ENCODE data around the gene NCKAP5.

DNA sequence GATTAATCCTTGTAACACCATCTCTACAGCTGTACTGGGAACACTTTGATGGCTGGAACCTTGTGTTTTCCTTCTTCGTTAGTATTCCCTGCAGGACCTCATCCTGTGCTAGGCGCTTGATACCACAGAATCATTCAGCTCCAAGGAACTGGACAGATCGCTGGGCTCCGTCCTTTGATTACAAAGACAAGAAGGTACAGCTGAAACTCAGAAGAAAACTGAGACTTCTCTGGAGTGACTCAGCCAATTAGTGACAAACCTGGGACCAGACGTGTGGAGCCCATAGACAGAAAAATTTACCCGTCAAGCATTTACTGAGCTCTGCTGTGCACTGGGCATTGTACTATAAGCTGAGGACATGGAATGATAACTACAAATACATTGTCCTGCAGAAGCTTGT, 67.3 kb downstream of the NCKAP5 start:
- no peak for TF ChIP-seq CTCF (IDR thresholded peaks at IDR 0.05; ENCODE audit: low read depth, low read length)
- TF ChIP-seq POLR2A (IDR thresholded peaks at IDR 0.05; ENCODE audit: extremely low read depth, insufficient read length), result no peak
- no peak for TF ChIP-seq MYC (IDR thresholded peaks at IDR 0.05; ENCODE audit: low read depth, low read length)

All from NB4 (cell line).